PC-9 (cell line): ENCODE measurements around the gene CUL2.

ENCODE experiments used
- EZH2 ChIP-seq: fragments of 200-600 bp; sonication (generic); IDR thresholded peaks from 2 replicates; pipeline ENCODE4 v1.8.0; 2017; ENCODE audit warnings: antibody characterized with exemption, low read depth
- TF ChIP-seq, protein P1 (sequence below): fragments of 200-600 bp; sonication (generic); conservative IDR thresholded peaks from 2 replicates; pipeline ENCODE4 v1.6.1; 2017; ENCODE audit warnings: mixed run types, antibody characterized with exemption, mild to moderate bottlenecking, moderate library complexity

DNA sequence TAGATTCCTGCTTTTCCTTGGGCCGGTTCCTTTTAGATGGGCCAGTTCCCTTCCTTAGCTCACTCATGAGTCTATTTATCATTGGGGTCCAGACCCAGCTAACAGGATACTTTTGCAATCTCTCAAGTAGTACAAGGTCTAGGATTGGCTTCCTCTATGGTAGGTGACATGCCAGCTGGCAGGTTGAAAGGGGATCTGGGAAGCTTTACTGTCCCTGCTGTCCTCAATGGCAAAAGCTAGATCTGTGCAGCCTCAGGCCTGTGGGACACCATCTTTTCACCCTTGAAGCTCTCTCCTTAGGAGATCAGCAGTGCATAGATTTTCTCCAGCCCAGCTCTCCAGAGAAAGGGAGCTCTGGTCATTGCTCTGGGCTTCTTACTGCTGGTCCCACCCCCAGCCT lies 96.4 kb downstream of the CUL2 start:
- TF ChIP-seq, protein P1, sequence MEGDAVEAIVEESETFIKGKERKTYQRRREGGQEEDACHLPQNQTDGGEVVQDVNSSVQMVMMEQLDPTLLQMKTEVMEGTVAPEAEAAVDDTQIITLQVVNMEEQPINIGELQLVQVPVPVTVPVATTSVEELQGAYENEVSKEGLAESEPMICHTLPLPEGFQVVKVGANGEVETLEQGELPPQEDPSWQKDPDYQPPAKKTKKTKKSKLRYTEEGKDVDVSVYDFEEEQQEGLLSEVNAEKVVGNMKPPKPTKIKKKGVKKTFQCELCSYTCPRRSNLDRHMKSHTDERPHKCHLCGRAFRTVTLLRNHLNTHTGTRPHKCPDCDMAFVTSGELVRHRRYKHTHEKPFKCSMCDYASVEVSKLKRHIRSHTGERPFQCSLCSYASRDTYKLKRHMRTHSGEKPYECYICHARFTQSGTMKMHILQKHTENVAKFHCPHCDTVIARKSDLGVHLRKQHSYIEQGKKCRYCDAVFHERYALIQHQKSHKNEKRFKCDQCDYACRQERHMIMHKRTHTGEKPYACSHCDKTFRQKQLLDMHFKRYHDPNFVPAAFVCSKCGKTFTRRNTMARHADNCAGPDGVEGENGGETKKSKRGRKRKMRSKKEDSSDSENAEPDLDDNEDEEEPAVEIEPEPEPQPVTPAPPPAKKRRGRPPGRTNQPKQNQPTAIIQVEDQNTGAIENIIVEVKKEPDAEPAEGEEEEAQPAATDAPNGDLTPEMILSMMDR, result no peak
- TF ChIP-seq EZH2, result no peak
